Ramos (cell line): ENCODE measurements around the gene DLX2.
"Not testable (repeated sequence)": the region's sequence is repeated elsewhere in the genome, so short reads cannot be mapped to it uniquely, and the experiment has no call there.

ENCODE experiments used
- in situ Hi-C: fragments of 300-500 bp; cut with MboI; formaldehyde crosslinking; loops from one replicate; pipeline ENCODE4 v1.14.3; 2022; ENCODE audit warnings: low sequenced_read_pairs; ENCODE audit not compliant: unreplicated experiment

DLX2 gene

GRCh38 chr2:172063446-172063845 lies 39.3 kb downstream of the DLX2 start:
- in situ Hi-C loops = no loop called here

- in situ Hi-C loops = no loop called here
Observed at GRCh38 chr2:172062402-172063004, 40.2 kb downstream of the DLX2 start.

- in situ Hi-C loops = not testable (repeated sequence)
Observed at GRCh38 chr2:172060118-172060517, 42.6 kb downstream of the DLX2 start.

- in situ Hi-C loops = no loop called here
Observed at GRCh38 chr2:172058660-172059059, 44.0 kb downstream of the DLX2 start.

- in situ Hi-C loops = no loop called here
Observed at GRCh38 chr2:172056293-172056692, 46.4 kb downstream of the DLX2 start.

- in situ Hi-C loops = no loop called here
Observed at GRCh38 chr2:172053486-172053885, 49.2 kb downstream of the DLX2 start.

- in situ Hi-C loops = no loop called here
Observed at GRCh38 chr2:172052000-172052983, 50.4 kb downstream of the DLX2 start.

- in situ Hi-C loops = no loop called here
Observed at GRCh38 chr2:172050479-172051125, 52.1 kb downstream of the DLX2 start.

GRCh38 chr2:172049567-172050120 lies 53.1 kb downstream of the DLX2 start:
- in situ Hi-C loops = no loop called here
